K562 (cell line): ENCODE data around the gene TPPP. TPM values are rescaled to one million over a fixed set of nuclear protein-coding genes. Genes with fewer than 3 reads are reported as not detected.

ENCODE experiments used
- CSDE1 ChIP-seq, 2 experiments: fragments of 450-650 bp; IDR thresholded peaks; 2 replicates each; pipeline ENCODE4 v1.6.1; 2016; ENCODE audit warnings: mild to moderate bottlenecking in 1 of 2
- FOXA3 ChIP-seq, 2 experiments: fragments of 450-650 bp in 1 of 2; sonication (generic) in 1 of 2; formaldehyde crosslinking; IDR thresholded peaks in 1 of 2; conservative IDR thresholded peaks in 1 of 2; 2 replicates each; pipeline versions ENCODE4 v1.4.0 to v1.8.0; 2020 to 2022; ENCODE audit warnings: mild to moderate bottlenecking in 2 of 2, missing genetic modification reagents in 1 of 2
- ZNF696 ChIP-seq: fragments of 250-450 bp; sonication (Bioruptor Pico); conservative IDR thresholded peaks from 2 replicates; pipeline ENCODE4 v1.4.0; 2020; ENCODE audit warnings: mild to moderate bottlenecking, moderate library complexity
- polyA plus RNA-seq, 8 experiments: library from polyadenylated mRNA; depleted of rRNA in 4 of 8; stranded (reverse) in 5 of 8; unstranded in 3 of 8; fragments of >200 nt; fragmentation: Nextera tagmentation in 2 of 8; fragmentation: Illumina TruSeq in 1 of 8; extraction: Ambion mirVana in 2 of 8; extraction: Trizol in 1 of 8; gene quantifications; 2 replicates each; pipeline versions ENCODE4 v1.2.1 to v1.2.3, GENCODE V29; 2011 to 2014; ENCODE audit warnings: inconsistent platforms in 1 of 8, missing spikeins in 1 of 8
- total RNA-seq, 7 experiments: library from RNA; depleted of rRNA in 6 of 7; stranded (reverse); fragments of >200 nt in 6 of 7; fragmentation: Illumina TruSeq in 2 of 7; extraction: Trizol in 2 of 7; gene quantifications; 2 replicates each; pipeline versions ENCODE4 v1.2.1 to v1.2.3, GENCODE V29; 2011 to 2021; ENCODE audit warnings: low replicate concordance in 1 of 7
- TF ChIP-seq, protein P1 (sequence below): fragments of 250-450 bp; sonication (Bioruptor Pico); IDR thresholded peaks from 2 replicates; pipeline ENCODE4 v1.5.0; 2020; ENCODE audit warnings: mild to moderate bottlenecking, borderline replicate concordance
- TF ChIP-seq, protein P2 (sequence below): fragments of 450-650 bp; IDR thresholded peaks from 2 replicates; pipeline ENCODE4 v1.6.1; 2016
- TF ChIP-seq, protein P3 (sequence below): fragments of 250-450 bp; sonication (Bioruptor Pico); IDR thresholded peaks from 2 replicates; pipeline ENCODE4 v1.6.1; 2021; ENCODE audit warnings: mild to moderate bottlenecking
- TF ChIP-seq, protein P4 (sequence below): fragments of 250-450 bp; sonication (Bioruptor Pico); IDR thresholded peaks from 2 replicates; pipeline ENCODE4 v1.9.0; 2021; ENCODE audit warnings: mild to moderate bottlenecking

Gene TPPP
- total and polyA plus RNA-seq, 9 of the 15 experiments (the other 6 are each of a cell fraction or from before 2014, with no cell fraction given), result 0.01 to 0.07 (median 0.03) TPM; not detected in 6

DNA sequence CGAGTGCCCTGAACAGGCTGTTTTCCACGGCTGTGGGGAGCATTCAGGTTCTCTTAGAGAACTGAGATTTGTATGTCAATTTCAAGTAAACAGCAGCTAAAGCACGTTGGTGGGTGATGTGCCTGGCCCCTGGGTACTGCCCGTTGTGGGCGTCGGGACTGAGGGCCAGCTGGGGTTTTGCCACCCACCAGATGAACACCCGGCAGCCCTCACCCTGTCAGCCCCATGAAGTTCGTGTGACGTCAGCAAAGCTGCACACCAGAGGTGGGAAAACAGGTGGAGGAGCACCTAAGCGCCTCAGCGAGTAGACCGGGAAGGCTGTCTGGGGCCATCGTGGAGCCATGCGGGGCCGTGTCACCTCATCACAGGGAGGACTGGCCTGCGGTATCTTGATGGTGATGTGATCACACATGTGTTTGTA, 71.8 kb downstream of the TPPP start (continued):
- TF ChIP-seq, protein P1, sequence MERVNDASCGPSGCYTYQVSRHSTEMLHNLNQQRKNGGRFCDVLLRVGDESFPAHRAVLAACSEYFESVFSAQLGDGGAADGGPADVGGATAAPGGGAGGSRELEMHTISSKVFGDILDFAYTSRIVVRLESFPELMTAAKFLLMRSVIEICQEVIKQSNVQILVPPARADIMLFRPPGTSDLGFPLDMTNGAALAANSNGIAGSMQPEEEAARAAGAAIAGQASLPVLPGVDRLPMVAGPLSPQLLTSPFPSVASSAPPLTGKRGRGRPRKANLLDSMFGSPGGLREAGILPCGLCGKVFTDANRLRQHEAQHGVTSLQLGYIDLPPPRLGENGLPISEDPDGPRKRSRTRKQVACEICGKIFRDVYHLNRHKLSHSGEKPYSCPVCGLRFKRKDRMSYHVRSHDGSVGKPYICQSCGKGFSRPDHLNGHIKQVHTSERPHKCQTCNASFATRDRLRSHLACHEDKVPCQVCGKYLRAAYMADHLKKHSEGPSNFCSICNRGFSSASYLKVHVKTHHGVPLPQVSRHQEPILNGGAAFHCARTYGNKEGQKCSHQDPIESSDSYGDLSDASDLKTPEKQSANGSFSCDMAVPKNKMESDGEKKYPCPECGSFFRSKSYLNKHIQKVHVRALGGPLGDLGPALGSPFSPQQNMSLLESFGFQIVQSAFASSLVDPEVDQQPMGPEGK (CRISPR knock-in tag), result no peak
- TF ChIP-seq CSDE1 (IDR thresholded peaks at IDR 0.05) (no peak), FOXA3 (CRISPR knock-in tag; conservative IDR thresholded peaks at IDR 0.05 in 1 of 2, IDR thresholded peaks at IDR 0.05 in 1 of 2) (no peak), ZNF696 (CRISPR knock-in tag) (no peak)
- TF ChIP-seq, protein P2, sequence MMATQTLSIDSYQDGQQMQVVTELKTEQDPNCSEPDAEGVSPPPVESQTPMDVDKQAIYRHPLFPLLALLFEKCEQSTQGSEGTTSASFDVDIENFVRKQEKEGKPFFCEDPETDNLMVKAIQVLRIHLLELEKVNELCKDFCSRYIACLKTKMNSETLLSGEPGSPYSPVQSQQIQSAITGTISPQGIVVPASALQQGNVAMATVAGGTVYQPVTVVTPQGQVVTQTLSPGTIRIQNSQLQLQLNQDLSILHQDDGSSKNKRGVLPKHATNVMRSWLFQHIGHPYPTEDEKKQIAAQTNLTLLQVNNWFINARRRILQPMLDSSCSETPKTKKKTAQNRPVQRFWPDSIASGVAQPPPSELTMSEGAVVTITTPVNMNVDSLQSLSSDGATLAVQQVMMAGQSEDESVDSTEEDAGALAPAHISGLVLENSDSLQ, result no peak
- TF ChIP-seq, protein P3, sequence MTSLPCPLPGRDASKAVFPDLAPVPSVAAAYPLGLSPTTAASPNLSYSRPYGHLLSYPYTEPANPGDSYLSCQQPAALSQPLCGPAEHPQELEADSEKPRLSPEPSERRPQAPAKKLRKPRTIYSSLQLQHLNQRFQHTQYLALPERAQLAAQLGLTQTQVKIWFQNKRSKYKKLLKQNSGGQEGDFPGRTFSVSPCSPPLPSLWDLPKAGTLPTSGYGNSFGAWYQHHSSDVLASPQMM (CRISPR knock-in tag), result no peak
- TF ChIP-seq, protein P4, sequence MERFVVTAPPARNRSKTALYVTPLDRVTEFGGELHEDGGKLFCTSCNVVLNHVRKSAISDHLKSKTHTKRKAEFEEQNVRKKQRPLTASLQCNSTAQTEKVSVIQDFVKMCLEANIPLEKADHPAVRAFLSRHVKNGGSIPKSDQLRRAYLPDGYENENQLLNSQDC, result no peak
